Measurements from ENCODE around the gene TERT.

- TF ChIP-seq EP300 (IDR thresholded peaks at IDR 0.05; ENCODE audit: low read depth) (no peak), POLR2A (IDR thresholded peaks at IDR 0.05) (peak; percentile 16), CTCF (IDR thresholded peaks at IDR 0.05) (no peak)
Measured at GRCh38 chr5:1239505-1240251, 55.2 kb downstream of the TERT start.
